GM18907 (cell line): Measurements from ENCODE around the gene HNRNPLL.

Experiments used
- ATAC-seq: cut with Tn5 transposase; IDR thresholded peaks from one replicate; pipeline ENCODE4 v1.9.1; 2021; ENCODE audit warnings: mild to moderate bottlenecking, moderate library complexity; ENCODE audit not compliant: unreplicated experiment

Gene HNRNPLL

DNA sequence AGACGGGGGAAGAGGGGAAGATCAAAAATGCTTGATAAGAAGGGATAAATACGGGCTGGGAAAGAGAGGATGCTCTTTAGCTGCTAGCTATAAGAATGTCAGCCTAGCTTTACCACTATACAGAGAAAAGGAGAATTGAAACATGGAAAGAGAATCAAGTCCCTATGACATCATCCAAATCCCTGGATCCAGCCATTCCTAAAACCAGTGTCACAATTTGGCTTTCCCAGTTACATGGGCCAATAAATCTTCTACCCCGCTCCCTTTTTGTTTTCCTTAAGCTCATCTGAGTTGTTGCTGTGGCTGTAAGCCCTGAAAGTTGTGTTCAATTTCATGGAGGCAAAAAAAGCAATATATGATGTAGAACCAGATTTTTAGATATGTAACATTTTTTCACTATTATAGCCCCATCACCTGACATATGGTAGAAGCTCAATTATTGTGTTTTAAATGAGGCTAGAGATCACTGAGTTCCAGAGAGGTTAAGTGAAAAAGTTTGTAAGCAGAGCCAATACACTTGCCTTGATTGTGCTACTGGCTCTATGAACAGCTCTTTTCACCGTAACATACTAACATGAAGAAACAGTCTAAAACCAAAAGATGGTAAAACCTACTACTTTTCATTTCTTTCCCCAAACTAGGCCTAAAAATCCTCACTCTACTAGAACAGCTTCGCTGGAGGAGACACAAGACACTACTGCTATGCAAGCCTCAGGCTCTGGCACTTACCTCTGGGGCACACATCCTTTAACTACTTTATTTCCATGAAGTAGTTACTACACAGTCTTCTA is 4.3 kb downstream of the HNRNPLL start:
- ATAC-seq = no peak

DNA sequence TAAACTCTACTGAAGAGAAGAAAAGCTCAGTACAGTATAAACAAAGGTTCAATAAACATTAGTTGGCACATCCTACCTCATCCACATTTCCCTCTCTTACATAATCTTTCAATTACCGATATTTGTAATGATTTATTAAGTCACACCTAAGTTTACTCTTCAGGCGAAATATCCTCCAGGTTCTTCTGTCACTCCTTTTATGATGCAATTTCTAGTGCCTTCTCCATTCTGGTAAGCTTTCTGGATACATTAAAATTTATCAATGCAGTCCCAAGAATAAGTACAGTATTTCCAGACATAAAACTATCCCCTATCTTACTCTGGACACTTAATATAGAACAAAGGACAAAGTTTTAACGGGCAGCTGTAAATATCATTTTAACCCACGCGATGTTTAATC is 5.6 kb downstream of the HNRNPLL start:
- no peak for ATAC-seq

GRCh38 chr2:38596229-38596628 is 6.5 kb downstream of the HNRNPLL start:
- no peak for ATAC-seq

- no peak for ATAC-seq
Observed at GRCh38 chr2:38592951-38593350, 9.8 kb downstream of the HNRNPLL start.

- no peak for ATAC-seq
Observed at GRCh38 chr2:38591152-38591551, 11.6 kb downstream of the HNRNPLL start.

DNA sequence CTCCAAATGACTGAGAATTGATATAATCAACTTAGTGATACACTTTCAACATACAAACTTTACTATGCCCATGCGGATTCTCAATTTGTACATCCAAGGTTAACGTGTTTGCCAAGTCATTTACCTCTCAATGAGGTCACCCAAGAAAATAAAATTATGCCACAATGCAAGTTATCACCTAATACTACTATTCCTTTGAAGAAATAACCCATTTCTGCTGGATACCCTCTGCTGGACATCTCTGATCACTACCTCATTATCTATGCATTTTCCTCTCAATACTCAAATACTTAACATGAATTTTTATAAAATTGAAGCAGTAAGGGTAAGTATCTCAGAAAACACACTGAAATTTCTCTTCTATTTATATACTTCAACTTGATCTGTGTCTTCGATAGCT is 12.7 kb downstream of the HNRNPLL start:
- no peak for ATAC-seq

GRCh38 chr2:38586931-38587330 is 15.8 kb downstream of the HNRNPLL start:
- no peak for ATAC-seq

GRCh38 chr2:38584881-38585280 is 17.8 kb downstream of the HNRNPLL start:
- ATAC-seq = no peak

GRCh38 chr2:38583994-38584393 is 18.7 kb downstream of the HNRNPLL start:
- ATAC-seq = no peak

DNA sequence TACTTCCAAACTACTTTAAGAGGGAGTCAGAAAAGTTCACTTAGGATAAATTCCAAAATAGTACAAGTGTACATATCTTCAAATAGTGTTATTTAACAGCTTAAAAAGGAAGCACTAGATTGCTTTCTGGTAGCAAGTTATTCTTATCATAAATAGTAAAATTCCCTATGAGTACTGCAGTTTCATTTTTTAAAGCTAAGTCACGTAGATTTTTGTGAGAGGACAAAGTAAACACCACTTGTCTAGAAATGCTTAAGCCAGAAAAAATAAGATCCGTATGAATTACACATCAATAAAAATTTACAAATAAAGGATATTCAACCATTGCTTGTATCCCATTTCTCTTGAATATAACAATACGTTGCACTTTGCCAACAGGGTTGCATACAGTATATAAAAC is 19.2 kb downstream of the HNRNPLL start:
- no peak for ATAC-seq

- no peak for ATAC-seq
Observed at GRCh38 chr2:38581193-38582147, 21.3 kb downstream of the HNRNPLL start.

GRCh38 chr2:38580115-38580636 is 22.6 kb downstream of the HNRNPLL start:
- no peak for ATAC-seq

- ATAC-seq = no peak
Observed at GRCh38 chr2:38578832-38579231, 23.9 kb downstream of the HNRNPLL start.

- ATAC-seq = no peak
Observed at GRCh38 chr2:38574278-38574677, 28.4 kb downstream of the HNRNPLL start.

- no peak for ATAC-seq
Observed at GRCh38 chr2:38572167-38572566, 30.6 kb downstream of the HNRNPLL start.

- no peak for ATAC-seq
Observed at GRCh38 chr2:38571193-38571592, 31.5 kb downstream of the HNRNPLL start.

DNA sequence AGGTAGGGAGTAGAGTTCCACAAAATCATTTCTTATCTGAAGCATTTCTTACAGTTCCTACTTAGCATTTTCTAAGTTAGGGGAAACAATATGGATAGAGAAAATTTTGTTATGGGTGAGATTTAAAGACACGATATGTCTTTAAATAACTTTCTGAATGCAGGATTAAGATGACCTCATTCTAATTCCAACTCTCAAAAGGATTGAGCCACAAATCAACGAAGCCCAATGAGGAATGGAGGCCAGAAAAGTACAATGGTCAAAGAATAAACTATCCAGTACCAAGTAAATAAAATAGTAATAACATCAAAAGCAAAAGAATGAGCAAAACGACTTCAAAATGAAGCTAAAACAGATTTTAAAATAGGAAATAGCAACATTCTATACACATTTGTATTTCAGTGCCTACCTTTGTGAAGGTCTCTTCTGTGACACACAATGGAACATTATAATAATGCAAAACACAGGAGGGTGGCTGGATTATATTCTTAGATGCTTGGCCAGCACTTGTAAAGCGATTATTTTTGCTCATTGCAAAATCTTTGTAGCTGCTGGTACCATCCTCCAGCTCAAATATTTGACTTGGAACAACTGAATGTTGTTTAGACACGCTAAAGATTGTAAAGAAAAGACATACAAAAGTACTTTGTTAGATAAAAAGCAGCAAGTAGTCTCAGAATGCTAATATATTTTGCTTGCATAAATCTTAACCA is 33.8 kb downstream of the HNRNPLL start:
- no peak for ATAC-seq

DNA sequence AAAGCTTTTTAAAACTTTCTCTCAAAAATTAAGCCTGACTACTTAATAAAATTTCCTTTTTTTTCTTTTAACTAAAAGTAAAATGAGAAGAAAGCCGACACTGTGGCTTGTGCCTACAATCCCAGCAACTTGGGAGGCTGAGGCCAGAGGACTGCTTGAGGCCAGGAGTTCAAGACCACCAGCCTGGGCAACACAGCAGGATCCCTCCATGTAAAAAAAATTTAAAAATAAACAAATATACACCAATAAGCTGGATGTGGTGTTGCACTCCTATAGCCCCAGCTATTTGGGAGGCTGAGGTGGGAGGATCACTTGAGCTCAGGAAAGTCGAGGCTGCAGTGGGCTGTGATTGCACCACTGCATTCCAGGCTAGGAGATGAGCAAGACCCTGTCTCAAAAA is 37.4 kb downstream of the HNRNPLL start:
- no peak for ATAC-seq

DNA sequence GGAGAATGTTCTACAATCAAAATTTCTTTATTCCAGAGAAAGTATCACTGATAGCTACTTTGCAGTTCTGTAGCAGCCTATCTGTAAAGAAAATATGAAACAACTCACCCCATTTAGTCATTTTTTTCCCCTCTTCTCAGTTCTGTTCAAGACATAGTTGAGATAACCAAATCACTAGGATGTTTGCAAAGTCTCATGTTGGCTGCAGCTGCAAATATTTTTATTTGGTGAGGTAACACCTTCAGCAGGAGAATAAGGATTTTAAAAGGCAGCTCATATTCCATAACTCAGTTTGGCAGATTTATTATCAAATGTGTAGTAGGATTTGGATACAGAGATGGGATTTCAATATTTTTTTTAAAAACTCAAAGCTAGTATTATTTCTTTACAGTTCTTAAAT is 41.0 kb downstream of the HNRNPLL start:
- ATAC-seq = no peak

- no peak for ATAC-seq
Observed at GRCh38 chr2:38560092-38560491, 42.6 kb downstream of the HNRNPLL start.

GRCh38 chr2:38557981-38558380 is 44.7 kb downstream of the HNRNPLL start:
- no peak for ATAC-seq
